Ovary (tissue), 3 donors: ENCODE data around the gene HSPBP1.

Experiments
- CTCF ChIP-seq, 3 donors: fragments of 450-650 bp in 2 of 3; fragments of 200-600 bp in 1 of 3; IDR thresholded peaks; one replicate each; pipeline versions ENCODE4 v1.5.1 to v1.8.0; 2016 to 2022; ENCODE audit warnings: antibody characterized with exemption in 3 of 3, mild to moderate bottlenecking in 1 of 3
- EP300 ChIP-seq: sonication (generic); formaldehyde crosslinking; IDR thresholded peaks from one replicate; pipeline ENCODE4 v1.6.1; 2017; ENCODE audit warnings: antibody characterized with exemption
- POLR2A ChIP-seq: fragments of 450-650 bp; IDR thresholded peaks from one replicate; pipeline ENCODE4 v1.6.1; 2017; ENCODE audit warnings: antibody characterized with exemption, mild to moderate bottlenecking, moderate library complexity
- donor health status: DM: no; HTN: no; CAD: no.

GRCh38 chr19:55216461-55217198, 63.3 kb downstream of the HSPBP1 start:
- no peak for TF ChIP-seq CTCF (IDR thresholded peaks at IDR 0.05)
- TF ChIP-seq EP300, result no peak
- no peak for TF ChIP-seq POLR2A
